Measurements from ENCODE around the gene GUF1. TPM values are rescaled to one million over a fixed set of nuclear protein-coding genes. Genes with fewer than 3 reads are reported as not detected.

GUF1 gene
- total and polyA plus RNA-seq, 2 of the 13 experiments (the other 11 are each of a cell fraction or from before 2014, with no cell fraction given) = 10.3 to 24.6 TPM

DNA sequence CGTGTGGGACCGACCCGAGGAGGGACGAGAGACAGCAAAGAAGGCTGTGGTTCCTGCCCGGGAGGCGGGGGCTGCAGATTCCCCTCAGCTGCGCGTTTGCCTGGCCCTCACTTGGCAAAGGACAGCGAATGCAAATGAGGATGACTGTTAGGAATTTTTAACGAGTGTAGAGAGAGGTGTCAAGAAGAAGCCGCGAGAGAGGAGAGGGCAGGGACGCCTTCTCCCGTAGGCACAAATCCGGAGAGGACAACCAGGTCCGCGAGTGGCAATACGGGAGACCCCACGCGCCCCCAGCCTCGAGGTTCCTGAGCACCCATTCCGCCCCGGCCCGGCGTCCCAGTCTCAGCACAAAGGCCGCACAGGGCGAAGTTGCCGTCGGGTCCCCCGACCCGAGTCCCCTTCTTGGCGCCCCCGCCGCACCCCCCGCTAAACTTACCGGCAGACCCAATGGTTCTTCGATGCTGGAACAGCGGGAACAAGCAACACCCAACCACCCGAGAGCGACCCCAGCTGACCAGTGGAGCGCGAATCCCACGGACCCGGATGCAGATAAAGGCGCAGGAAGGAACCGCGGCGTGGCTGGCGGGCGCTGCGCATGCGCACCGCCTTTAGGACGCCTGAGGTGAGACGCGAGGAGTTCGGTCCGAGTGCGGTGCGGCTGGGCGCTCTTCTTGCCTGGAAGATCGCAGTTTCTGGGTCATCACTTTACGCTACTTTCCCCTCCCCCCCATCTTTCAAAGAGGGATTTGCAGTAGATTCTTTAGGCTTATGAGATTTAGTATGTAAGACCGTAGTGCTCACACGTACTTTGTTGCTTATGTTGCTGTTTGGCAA is 48.0 kb downstream of the GUF1 start, which contains the start of gene GNPDA2 (continued):
- TF ChIP-seq, protein P1, sequence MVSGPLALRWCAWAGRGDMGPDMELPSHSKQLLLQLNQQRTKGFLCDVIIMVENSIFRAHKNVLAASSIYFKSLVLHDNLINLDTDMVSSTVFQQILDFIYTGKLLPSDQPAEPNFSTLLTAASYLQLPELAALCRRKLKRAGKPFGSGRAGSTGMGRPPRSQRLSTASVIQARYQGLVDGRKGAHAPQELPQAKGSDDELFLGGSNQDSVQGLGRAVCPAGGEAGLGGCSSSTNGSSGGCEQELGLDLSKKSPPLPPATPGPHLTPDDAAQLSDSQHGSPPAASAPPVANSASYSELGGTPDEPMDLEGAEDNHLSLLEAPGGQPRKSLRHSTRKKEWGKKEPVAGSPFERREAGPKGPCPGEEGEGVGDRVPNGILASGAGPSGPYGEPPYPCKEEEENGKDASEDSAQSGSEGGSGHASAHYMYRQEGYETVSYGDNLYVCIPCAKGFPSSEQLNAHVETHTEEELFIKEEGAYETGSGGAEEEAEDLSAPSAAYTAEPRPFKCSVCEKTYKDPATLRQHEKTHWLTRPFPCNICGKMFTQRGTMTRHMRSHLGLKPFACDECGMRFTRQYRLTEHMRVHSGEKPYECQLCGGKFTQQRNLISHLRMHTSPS (CRISPR knock-in tag; IDR thresholded peaks at IDR 0.05; ENCODE audit: low read depth) = peak; percentile 55
- peak; percentile 73 for TF ChIP-seq GABPA (IDR thresholded peaks at IDR 0.05; ENCODE audit: low read depth, low read length)
- peak; percentile 88 for TF ChIP-seq GABPA (CRISPR knock-in tag; IDR thresholded peaks at IDR 0.05; ENCODE audit: low read depth)
- TF ChIP-seq IKZF1 (IDR thresholded peaks at IDR 0.05) = no peak
- no peak for TF ChIP-seq ZEB1 (IDR thresholded peaks at IDR 0.05; ENCODE audit: insufficient replicate concordance, low read depth)
- TF ChIP-seq PAX8 (CRISPR knock-in tag; IDR thresholded peaks at IDR 0.05; ENCODE audit: borderline replicate concordance) = peak; percentile 20; the same call in 1 of the 2 replicates
- TF ChIP-seq SCMH1 (CRISPR knock-in tag; IDR thresholded peaks at IDR 0.05; ENCODE audit: borderline replicate concordance) = no peak
- TF ChIP-seq ZNF713 (CRISPR knock-in tag; IDR thresholded peaks at IDR 0.05) = no peak
- TF ChIP-seq, protein P2, sequence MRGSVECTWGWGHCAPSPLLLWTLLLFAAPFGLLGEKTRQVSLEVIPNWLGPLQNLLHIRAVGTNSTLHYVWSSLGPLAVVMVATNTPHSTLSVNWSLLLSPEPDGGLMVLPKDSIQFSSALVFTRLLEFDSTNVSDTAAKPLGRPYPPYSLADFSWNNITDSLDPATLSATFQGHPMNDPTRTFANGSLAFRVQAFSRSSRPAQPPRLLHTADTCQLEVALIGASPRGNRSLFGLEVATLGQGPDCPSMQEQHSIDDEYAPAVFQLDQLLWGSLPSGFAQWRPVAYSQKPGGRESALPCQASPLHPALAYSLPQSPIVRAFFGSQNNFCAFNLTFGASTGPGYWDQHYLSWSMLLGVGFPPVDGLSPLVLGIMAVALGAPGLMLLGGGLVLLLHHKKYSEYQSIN (CRISPR knock-in tag; IDR thresholded peaks at IDR 0.05; ENCODE audit: borderline replicate concordance) = no peak
- TF ChIP-seq ATF1 (CRISPR knock-in tag; IDR thresholded peaks at IDR 0.05) = no peak
- TF ChIP-seq ZNF224 (CRISPR knock-in tag; IDR thresholded peaks at IDR 0.05) = no peak
- peak; percentile 86 for TF ChIP-seq ZNF883 (CRISPR knock-in tag; IDR thresholded peaks at IDR 0.05; ENCODE audit: not compliant biosample characterization)
- TF ChIP-seq, protein P3, sequence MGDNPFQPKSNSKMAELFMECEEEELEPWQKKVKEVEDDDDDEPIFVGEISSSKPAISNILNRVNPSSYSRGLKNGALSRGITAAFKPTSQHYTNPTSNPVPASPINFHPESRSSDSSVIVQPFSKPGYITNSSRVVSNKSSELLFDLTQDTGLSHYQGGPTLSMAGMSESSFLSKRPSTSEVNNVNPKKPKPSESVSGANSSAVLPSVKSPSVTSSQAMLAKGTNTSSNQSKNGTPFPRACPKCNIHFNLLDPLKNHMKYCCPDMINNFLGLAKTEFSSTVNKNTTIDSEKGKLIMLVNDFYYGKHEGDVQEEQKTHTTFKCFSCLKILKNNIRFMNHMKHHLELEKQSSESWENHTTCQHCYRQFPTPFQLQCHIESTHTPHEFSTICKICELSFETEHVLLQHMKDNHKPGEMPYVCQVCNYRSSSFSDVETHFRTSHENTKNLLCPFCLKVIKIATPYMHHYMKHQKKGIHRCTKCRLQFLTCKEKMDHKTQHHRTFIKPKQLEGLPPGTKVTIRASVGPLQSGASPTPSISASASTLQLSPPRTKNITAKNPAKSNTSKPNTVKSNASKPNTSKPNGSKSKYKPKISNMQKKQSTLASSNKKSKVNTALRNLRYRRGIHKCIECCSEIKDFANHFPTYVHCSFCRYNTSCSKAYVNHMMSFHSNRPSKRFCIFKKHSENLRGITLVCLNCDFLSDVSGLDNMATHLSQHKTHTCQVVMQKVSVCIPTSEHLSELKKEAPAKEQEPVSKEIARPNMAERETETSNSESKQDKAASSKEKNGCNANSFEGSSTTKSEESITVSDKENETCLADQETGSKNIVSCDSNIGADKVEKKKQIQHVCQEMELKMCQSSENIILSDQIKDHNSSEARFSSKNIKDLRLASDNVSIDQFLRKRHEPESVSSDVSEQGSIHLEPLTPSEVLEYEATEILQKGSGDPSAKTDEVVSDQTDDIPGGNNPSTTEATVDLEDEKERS (CRISPR knock-in tag; IDR thresholded peaks at IDR 0.05) = peak; percentile 23; the same call in 1 of the 2 replicates
- peak; percentile 77; the same call in 1 of the 2 replicates for TF ChIP-seq ZNF558 (CRISPR knock-in tag; IDR thresholded peaks at IDR 0.05; ENCODE audit: borderline replicate concordance)
- TF ChIP-seq ZBTB8A (CRISPR knock-in tag; IDR thresholded peaks at IDR 0.05; ENCODE audit: borderline replicate concordance, low read depth) = 0 out of 2 replicates have a peak, but pooled peaks have one; percentile 53
- TF ChIP-seq MAF1 (CRISPR knock-in tag; IDR thresholded peaks at IDR 0.05; ENCODE audit: borderline replicate concordance) = no peak
- TF ChIP-seq, protein P4, sequence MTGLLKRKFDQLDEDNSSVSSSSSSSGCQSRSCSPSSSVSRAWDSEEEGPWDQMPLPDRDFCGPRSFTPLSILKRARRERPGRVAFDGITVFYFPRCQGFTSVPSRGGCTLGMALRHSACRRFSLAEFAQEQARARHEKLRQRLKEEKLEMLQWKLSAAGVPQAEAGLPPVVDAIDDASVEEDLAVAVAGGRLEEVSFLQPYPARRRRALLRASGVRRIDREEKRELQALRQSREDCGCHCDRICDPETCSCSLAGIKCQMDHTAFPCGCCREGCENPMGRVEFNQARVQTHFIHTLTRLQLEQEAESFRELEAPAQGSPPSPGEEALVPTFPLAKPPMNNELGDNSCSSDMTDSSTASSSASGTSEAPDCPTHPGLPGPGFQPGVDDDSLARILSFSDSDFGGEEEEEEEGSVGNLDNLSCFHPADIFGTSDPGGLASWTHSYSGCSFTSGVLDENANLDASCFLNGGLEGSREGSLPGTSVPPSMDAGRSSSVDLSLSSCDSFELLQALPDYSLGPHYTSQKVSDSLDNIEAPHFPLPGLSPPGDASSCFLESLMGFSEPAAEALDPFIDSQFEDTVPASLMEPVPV (CRISPR knock-in tag; IDR thresholded peaks at IDR 0.05) = peak; percentile 88
- TF ChIP-seq, protein P5, sequence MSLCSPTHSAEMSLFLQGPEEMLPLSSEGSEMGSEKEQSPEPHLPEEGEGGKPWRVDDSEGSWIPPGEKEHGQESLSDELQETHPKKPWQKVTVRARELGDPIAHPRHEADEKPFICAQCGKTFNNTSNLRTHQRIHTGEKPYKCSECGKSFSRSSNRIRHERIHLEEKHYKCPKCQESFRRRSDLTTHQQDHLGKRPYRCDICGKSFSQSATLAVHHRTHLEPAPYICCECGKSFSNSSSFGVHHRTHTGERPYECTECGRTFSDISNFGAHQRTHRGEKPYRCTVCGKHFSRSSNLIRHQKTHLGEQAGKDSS (CRISPR knock-in tag; IDR thresholded peaks at IDR 0.05; ENCODE audit: borderline replicate concordance, low read depth) = no peak
- no peak for TF ChIP-seq RAD51 (IDR thresholded peaks at IDR 0.05; ENCODE audit: borderline replicate concordance)
- TF ChIP-seq ZNF10 (CRISPR knock-in tag; IDR thresholded peaks at IDR 0.05; ENCODE audit: borderline replicate concordance, low read depth) = no peak
- no peak for TF ChIP-seq GTF2F1 (IDR thresholded peaks at IDR 0.05; ENCODE audit: low read length)

Measured in HepG2 (cell line).